ENCODE data around the gene HIVEP2.

HIVEP2 gene

DNA sequence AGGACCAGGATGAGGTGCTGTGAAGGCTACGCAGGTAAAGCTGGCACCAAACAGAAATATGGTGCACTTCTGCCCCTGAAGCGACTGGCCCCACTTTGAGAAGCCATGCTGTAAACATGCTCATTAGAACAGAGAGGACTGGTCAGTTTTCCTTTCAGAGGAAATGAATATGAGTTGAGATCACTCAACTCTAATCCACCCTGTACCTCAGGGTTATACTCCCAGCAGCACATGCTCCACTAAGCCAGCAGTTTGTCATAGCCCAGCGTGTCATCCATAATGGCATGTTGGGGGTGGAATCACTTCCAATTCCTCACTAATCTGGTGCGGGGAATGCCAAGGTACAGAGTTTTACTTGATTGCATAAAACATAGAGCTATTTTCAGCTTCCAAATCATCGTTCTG, 98.1 kb downstream of the HIVEP2 start:
- H3K36me3 ChIP-seq: no peaks in the 10 kb centered on the region
- no peaks in the 10 kb centered on the region for H3K9me3 ChIP-seq
- H3K4me3 ChIP-seq (ENCODE audit: low read depth in 1 of 2, low read length in 1 of 2): no peak overlapping the region
- no peak for TF ChIP-seq CTCF (IDR thresholded peaks at IDR 0.05)
- peaks cover 31 to 38% of the 10 kb centered on the region in 2 experiments for H3K4me1 ChIP-seq (ENCODE audit: control insufficient read depth in 1 of 2, insufficient read depth in 1 of 2, low read depth in 1 of 2, low read length in 1 of 2)
- H3K27me3 ChIP-seq: no peaks in the 10 kb centered on the region
- H3K27ac ChIP-seq: no peak overlapping the region

- Histone ChIP-seq H3K4me1 (ENCODE audit: control insufficient read depth in 1 of 2, insufficient read depth in 1 of 2, low read depth in 1 of 2, low read length in 1 of 2) (peaks cover 31 to 38% of the 10 kb centered on the region in 2 experiments), H3K27ac (no peak overlapping the region), H3K4me3 (ENCODE audit: low read depth in 1 of 2, low read length in 1 of 2) (no peak overlapping the region), H3K36me3 (no peaks in the 10 kb centered on the region), H3K27me3 (no peaks in the 10 kb centered on the region), H3K9me3 (no peaks in the 10 kb centered on the region)
- TF ChIP-seq CTCF (IDR thresholded peaks at IDR 0.05): no peak
Measured at GRCh38 chr6:142846459-142846831, 98.5 kb downstream of the HIVEP2 start.

- TF ChIP-seq CTCF (IDR thresholded peaks at IDR 0.05): no peak
- no peaks in the 10 kb centered on the region for H3K36me3 ChIP-seq
- peak overlapping the region; percentile 35 for H3K27ac ChIP-seq
- no peaks in the 10 kb centered on the region for H3K27me3 ChIP-seq
- H3K4me1 ChIP-seq (ENCODE audit: control insufficient read depth in 1 of 2, insufficient read depth in 1 of 2, low read depth in 1 of 2, low read length in 1 of 2): peaks cover 31 to 38% of the 10 kb centered on the region in 2 experiments
- no peaks in the 10 kb centered on the region for H3K9me3 ChIP-seq
- H3K4me3 ChIP-seq (ENCODE audit: low read depth in 1 of 2, low read length in 1 of 2): no peak overlapping the region
Measured at GRCh38 chr6:142845624-142846458, 99.1 kb downstream of the HIVEP2 start.

DNA sequence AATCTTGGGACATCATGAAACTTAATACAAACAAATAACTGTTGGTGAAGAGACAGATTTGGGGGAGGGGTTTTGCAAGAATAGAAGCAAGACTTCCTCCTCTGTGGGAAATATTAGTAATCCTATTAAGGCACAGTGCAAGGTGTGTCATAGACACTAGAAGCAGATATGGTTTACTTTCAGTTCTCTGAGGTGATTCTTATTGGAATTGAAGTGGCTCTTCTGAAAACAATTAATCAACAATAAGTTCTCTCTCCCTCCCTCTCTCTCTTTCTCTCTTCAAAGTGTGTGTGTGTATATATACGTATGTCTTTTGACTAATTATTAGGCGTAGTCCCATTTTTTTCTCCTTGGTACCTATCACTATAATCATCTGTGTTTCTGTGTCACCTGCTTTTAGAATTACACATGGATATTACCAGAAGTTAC, 99.8 kb downstream of the HIVEP2 start:
- no peak for TF ChIP-seq CTCF (IDR thresholded peaks at IDR 0.05)
- peak overlapping the region in 1 of 2 experiments; percentile 11 for H3K4me3 ChIP-seq (ENCODE audit: low read depth in 1 of 2, low read length in 1 of 2)
- H3K9me3 ChIP-seq: no peaks in the 10 kb centered on the region
- H3K4me1 ChIP-seq (ENCODE audit: control insufficient read depth in 1 of 2, insufficient read depth in 1 of 2, low read depth in 1 of 2, low read length in 1 of 2): peaks cover 31 to 38% of the 10 kb centered on the region in 2 experiments
- H3K36me3 ChIP-seq: no peaks in the 10 kb centered on the region
- H3K27ac ChIP-seq: peak overlapping the region; percentile 64
- H3K27me3 ChIP-seq: no peaks in the 10 kb centered on the region

DNA sequence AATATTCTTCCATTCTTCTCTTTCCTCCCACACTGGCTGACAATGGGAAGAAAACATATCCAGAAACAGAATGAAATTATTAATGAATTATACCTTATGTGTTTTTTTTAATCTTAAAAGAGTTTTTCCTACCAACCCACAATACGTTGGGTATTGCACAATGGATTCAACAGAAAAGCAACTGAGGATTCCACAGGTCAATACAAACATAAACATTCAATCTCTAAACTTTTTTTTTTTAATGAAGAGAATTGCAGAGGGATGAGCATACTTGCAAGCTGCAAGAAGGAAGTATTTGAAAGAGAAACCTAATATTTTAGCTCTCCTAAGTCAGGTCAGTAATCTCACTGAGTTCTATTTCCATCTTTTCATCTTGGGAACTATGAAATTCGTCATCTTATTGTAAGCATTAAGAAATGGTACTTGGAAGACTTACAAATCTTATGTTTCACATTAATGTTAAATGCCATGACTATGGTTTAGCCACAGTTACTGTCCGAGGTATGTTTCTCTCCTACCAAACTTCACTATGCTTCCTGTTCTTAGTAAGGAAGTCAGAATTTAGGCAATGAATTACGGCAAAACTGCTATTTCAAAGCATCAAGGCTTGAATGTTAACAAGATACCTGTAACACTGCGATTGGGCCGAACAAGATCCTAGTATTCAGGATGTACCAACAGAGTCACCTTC, 100.8 kb downstream of the HIVEP2 start:
- Histone ChIP-seq H3K4me3 (ENCODE audit: low read depth in 1 of 2, low read length in 1 of 2) (peak overlapping the region in 1 of 2 experiments; percentile 11), H3K4me1 (ENCODE audit: control insufficient read depth in 1 of 2, insufficient read depth in 1 of 2, low read depth in 1 of 2, low read length in 1 of 2) (peaks cover 31 to 40% of the 10 kb centered on the region in 2 experiments), H3K27me3 (no peaks in the 10 kb centered on the region), H3K9me3 (no peaks in the 10 kb centered on the region), H3K27ac (peak overlapping the region; percentile 64), H3K36me3 (no peaks in the 10 kb centered on the region)
- TF ChIP-seq CTCF (IDR thresholded peaks at IDR 0.05): no peak
